DMS153 treated with DMSO at 0.1 percent for 48 hours (cell line): Measurements from ENCODE around the gene SUN1.
"Not testable (repeated sequence)": the region's sequence is repeated elsewhere in the genome, so short reads cannot be mapped to it uniquely, and the experiment has no call there.

Experiments used
- DNase-seq: peaks from one replicate; lab custom pipeline; 2025; ENCODE audit not compliant: unreplicated experiment; lab: John Stamatoyannopoulos, UW

SUN1 gene

GRCh38 chr7:834277-834676, 2.0 kb downstream of the SUN1 start:
- DNase-seq, result no peak

GRCh38 chr7:835021-835420, 2.7 kb downstream of the SUN1 start:
- no peak for DNase-seq

GRCh38 chr7:835485-836401, 3.5 kb downstream of the SUN1 start:
- no peak for DNase-seq

GRCh38 chr7:836429-836828, 4.2 kb downstream of the SUN1 start:
- no peak for DNase-seq

GRCh38 chr7:837001-837400, 4.7 kb downstream of the SUN1 start:
- no peak for DNase-seq

GRCh38 chr7:840001-840600, 7.8 kb downstream of the SUN1 start:
- DNase-seq, result no peak

- no peak for DNase-seq
These were observed 9.7 kb downstream of the SUN1 start for GRCh38 chr7:841943-842342.

- no peak for DNase-seq
These were observed 10.3 kb downstream of the SUN1 start for GRCh38 chr7:842431-843031.

GRCh38 chr7:843230-843629, 11.0 kb downstream of the SUN1 start:
- DNase-seq, result no peak

GRCh38 chr7:844043-844442, 11.8 kb downstream of the SUN1 start:
- DNase-seq, result no peak

- no peak for DNase-seq
These were observed 12.2 kb downstream of the SUN1 start for GRCh38 chr7:844514-844913.

- no peak for DNase-seq
These were observed 12.8 kb downstream of the SUN1 start for GRCh38 chr7:845091-845490.

- no peak for DNase-seq
These were observed 13.5 kb downstream of the SUN1 start for GRCh38 chr7:845731-846130.

- not testable (repeated sequence) for DNase-seq
These were observed 14.8 kb downstream of the SUN1 start for GRCh38 chr7:846958-847650.

- DNase-seq, result not testable (repeated sequence)
These were observed 15.5 kb downstream of the SUN1 start for GRCh38 chr7:847728-848127.

GRCh38 chr7:849145-849544, 16.9 kb downstream of the SUN1 start:
- no peak for DNase-seq

- DNase-seq, result no peak
These were observed 17.5 kb downstream of the SUN1 start for GRCh38 chr7:849781-850180.

- DNase-seq, result no peak
These were observed 18.9 kb downstream of the SUN1 start for GRCh38 chr7:851204-851603.

GRCh38 chr7:853366-854117, 21.3 kb downstream of the SUN1 start:
- no peak for DNase-seq

- no peak for DNase-seq
These were observed 22.0 kb downstream of the SUN1 start for GRCh38 chr7:854118-854775.
